GM12801 (cell line): ENCODE data around the gene TECPR1.

Source experiments
- TF ChIP-seq, protein P1 (sequence below): IDR thresholded peaks from one replicate; pipeline ENCODE4 v1.5.1; 2011; ENCODE audit warnings: control low read depth; ENCODE audit not compliant: insufficient read length; ENCODE audit errors: extremely low read depth

TECPR1 gene

DNA sequence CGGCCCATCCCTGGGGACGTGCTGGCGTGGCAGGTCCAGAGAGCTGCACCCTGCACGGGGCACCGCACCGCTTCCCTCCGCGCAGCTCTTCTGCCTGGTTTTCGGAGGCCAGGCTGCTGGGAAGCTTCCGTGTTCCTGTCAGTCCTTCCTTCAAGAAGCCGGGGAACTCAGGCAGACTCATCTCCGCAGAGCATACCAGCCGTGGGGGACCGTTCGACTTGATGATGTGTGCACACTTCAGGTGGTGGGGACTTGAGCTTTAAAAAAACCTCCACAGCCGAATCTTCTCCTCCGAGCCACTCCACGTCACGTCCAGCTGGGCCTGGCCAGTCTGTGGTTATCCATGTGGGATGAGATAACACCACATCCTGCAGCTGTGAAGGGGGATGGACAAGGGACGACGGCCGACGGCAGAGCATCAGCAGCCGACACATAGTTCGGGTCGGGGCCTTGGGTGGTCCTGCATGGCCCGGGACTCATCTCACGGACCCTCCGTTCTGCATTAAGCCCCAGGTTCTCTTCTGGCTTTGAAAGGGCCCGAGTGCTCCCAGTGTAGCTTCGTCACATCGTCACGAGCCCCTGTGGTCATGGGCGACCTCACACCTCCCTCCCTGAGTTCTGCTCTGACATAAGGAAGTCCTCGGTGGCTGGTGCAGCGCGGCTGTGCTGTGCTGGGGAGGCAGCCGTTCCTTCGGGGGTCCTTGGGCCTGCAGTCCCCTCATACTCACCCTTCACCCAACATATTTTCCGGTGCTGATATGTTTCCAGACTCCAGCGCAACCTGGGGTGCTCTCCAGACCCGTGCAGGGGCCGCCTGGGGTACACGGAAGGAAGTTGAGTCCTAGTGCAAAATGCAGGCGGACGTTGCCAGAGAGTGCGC, 45.3 kb downstream of the TECPR1 start:
- TF ChIP-seq, protein P1, sequence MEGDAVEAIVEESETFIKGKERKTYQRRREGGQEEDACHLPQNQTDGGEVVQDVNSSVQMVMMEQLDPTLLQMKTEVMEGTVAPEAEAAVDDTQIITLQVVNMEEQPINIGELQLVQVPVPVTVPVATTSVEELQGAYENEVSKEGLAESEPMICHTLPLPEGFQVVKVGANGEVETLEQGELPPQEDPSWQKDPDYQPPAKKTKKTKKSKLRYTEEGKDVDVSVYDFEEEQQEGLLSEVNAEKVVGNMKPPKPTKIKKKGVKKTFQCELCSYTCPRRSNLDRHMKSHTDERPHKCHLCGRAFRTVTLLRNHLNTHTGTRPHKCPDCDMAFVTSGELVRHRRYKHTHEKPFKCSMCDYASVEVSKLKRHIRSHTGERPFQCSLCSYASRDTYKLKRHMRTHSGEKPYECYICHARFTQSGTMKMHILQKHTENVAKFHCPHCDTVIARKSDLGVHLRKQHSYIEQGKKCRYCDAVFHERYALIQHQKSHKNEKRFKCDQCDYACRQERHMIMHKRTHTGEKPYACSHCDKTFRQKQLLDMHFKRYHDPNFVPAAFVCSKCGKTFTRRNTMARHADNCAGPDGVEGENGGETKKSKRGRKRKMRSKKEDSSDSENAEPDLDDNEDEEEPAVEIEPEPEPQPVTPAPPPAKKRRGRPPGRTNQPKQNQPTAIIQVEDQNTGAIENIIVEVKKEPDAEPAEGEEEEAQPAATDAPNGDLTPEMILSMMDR, result no peak

DNA sequence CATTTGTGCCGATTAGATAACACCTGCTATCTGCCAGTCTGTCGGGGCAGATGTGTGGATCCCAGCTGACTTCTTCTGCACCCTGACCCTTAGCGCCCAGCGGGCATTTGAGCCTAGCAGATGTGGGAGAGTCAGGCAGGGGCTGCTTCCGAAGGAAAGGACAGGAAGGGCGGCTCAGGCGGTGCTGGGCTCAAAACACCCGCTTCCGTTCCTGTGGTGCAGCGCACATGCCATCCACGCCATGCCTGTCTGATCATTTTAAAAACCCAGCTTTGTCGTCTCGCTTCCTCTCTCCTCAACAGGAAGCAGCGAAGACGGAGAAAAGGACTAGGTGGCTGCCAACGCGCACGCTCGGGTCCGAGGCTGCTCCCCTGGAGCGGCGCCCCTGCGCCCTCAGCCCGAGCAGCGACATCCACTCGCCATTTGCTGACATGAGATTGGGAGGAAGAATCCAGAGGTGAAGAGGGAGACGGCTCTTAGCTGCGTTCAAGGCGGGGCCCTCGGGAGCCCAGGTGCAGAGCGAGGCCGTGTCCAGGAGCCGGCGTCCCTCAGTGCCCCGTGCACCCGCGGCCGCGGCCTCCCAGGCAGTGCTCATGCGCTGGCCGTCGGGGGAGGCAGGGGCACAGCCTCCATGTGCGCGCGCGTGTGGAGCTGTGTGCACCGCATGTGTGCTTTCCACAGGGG, 46.7 kb downstream of the TECPR1 start:
- TF ChIP-seq, protein P1, result no peak

DNA sequence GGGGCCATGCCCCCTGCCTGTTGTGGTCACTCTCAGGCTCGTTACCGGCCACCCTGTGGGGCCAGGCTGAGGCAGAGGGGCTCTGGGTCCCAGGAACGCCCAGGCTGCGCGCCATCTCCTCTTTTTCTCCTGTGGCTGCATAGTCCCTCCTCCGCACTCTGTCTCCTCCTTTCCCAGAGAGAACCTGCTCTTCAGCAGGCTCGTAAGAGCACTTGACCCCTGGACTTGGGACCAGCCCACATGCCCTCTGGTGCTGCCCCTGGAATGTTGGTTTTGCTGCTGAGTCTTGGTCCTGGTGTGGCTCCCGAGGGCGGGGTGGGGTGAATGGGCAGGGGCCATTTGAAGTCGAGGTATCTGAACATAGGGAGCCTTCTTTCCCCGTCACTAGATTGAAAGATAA, 47.4 kb downstream of the TECPR1 start:
- TF ChIP-seq, protein P1, result no peak

DNA sequence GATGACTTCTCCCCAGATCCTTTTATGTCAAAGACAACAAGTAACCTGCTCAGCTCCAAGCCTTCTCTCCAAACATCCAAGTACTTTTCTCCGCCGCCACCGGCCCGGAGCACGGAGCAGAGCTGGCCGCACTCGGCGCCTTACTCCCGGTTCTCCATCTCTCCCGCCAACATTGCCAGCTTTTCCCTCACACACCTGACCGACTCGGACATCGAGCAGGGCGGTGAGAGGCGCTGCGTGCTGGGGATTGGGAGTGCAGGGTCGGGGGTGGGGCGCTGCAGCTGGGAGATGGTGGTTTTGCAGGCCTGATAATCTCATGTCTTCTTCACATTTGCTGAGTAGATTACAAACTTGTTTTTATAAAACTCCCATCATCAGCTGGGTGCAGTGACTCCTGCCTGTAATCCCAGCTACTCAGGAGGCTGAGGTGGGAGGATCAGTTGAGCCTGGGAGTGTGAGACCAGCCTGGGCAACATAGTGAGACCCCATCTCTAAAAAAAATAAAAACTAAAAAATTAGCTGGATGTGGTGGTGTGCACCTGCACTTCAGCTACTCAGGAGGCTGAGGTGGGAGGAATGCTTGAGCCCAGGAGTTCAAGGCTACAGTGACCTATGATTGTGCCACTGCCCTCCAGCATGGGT, 47.9 kb downstream of the TECPR1 start:
- TF ChIP-seq, protein P1, result no peak

DNA sequence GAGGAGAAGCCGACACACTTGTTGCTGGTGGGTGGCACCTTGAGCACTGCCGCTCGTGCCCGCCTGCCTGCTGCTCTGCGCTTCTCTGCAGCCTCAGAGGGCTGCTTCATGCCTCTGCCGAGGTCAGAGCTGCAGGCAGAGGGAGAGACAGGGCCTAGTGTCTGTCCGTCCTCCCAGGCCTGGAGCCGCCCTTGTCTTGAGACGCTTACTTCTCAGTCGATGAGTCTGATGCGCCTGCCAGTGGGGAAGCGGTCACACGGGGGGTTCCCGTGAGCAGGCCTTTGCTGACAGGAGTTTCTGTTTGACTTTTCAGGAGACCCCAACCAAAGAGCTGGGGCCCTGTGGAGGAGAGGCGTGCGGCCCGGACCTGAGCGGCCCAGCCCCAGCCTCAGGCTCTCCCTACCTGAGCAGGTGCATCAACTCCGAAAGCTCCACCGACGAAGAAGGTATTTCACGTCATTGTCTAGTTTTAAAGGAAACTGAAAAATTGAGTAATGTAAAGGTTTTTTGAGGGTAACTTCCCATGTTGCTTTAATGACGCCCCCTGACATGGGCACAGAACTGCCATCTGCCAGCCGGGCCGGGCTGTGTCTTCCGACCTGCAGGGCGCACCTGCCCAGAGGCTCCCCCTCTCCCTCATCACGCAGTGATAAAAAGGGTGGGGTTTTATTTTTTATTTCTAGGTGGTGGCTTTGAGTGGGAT, 48.6 kb downstream of the TECPR1 start:
- TF ChIP-seq, protein P1, result no peak

DNA sequence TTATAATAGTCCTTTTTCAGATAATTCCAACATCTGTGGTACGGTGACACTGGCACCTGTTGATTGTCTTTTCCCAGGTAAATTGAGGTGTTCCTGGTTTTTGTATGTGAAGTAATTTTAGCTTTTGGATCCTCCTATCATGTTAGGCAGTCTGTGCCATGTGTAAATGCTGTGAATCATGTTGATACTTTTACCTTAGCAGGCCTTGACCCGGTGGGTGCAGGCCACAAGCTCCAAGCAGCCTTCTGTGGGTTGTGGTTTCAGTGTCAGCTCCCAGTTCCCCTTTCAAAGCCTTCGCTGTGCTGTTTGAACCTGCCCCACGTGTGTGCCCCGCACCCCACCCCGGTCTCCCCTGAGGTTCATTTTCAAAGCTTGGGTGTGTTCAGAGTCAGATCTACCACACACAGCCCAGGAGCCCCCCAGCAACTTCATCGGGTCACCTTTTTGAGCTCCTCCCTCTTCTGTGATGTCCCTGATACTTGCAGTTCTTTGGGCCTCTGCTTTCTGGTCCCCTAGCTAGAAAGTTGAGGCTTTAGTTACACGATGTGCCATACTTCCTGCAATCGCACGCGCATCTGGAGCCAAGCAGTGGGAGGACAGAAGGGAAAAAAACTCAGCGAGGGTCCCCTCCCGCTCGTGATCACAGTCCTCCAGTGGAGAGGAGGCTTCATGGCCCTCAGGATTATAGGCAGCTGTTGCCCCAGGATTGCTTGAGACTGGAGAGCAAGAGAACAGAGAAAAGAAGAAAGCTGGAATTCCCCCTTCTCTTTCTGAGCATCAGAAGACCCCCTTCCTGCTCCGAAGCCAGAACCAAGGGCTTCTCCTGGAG, 49.5 kb downstream of the TECPR1 start:
- TF ChIP-seq, protein P1, result no peak
